Activated T-cell treated with anti-CD3 and anti-CD28 coated beads, Interleukin-2, amount 50 U/mL, for 72 hours (primary cell): ENCODE data around the gene ADARB2. TPM values are rescaled to one million over a fixed set of nuclear protein-coding genes. Genes with fewer than 3 reads are reported as not detected.
"Not testable (repeated sequence)": the region's sequence is repeated elsewhere in the genome, so short reads cannot be mapped to it uniquely, and the experiment has no call there.

Experiments used
- ATAC-seq, 2 donors: fragments of 150-1000 bp; cut with Tn5 transposase; replicated peaks in 1 of 2; 2 replicates each; pipeline ENCODE4 v1.10.0; 2021; ENCODE audit warnings: moderate library complexity in 2 of 2, mild to moderate bottlenecking in 1 of 2
- DNase-seq, 2 donors: peaks; one replicate each; pipeline ENCODE4 v3.0.0; 2021 to 2022; ENCODE audit warnings: mixed read lengths in 1 of 2
- H3K27ac Mint-ChIP-seq: one replicate; pipeline ENCODE4 v1.8.0; 2022; ENCODE audit warnings: mild to moderate bottlenecking, moderate library complexity, mixed read lengths
- H3K27me3 Mint-ChIP-seq: one replicate; pipeline ENCODE4 v1.8.0; 2022; ENCODE audit warnings: low read depth, mixed read lengths
- H3K36me3 Mint-ChIP-seq, 2 donors: one replicate each; pipeline ENCODE4 v1.8.0; 2022; ENCODE audit warnings: mixed read lengths in 2 of 2, mild to moderate bottlenecking in 1 of 2; ENCODE audit not compliant: insufficient read depth in 2 of 2
- H3K4me1 Mint-ChIP-seq: one replicate; pipeline ENCODE4 v1.8.0; 2022; ENCODE audit warnings: low read depth, mixed read lengths
- H3K4me3 Mint-ChIP-seq, 2 donors: one replicate each; pipeline ENCODE4 v1.8.0; 2022; ENCODE audit warnings: mild to moderate bottlenecking in 2 of 2, mixed read lengths in 2 of 2, moderate library complexity in 2 of 2
- H3K9me3 Mint-ChIP-seq, 2 donors: one replicate each; pipeline ENCODE4 v1.8.0; 2022; ENCODE audit warnings: mixed read lengths in 2 of 2
- total RNA-seq, 2 donors: library from RNA; stranded (reverse); gene quantifications; one replicate each; pipeline ENCODE4 v1.2.3, GENCODE V29; 2022

The ADARB2 gene
- total RNA-seq, 2 donors from 2014 or later = 0.60 to 2.0 TPM

DNA sequence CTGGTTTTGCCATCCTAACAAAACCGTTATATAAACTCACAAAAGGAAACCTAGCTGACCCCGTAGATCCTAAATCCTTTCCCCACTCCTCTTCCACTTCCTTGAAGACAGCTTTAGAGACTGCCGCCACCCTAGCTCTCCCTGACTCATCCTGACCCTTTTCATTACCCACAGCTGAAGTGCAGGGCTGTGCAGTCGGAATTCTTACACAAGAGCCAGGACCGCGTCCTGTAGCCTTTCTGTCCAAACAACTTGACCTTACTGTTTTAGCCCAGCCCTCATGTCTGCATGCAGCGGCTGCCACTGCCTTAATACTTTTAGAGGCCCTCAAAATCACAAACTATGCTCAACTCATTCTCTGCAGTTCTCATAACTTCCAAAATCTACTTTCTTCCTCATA is 385.0 kb downstream of the ADARB2 start:
- H3K27me3 Mint-ChIP-seq = peaks cover 24% of the 10 kb centered on the region
- not testable (repeated sequence) for H3K36me3 Mint-ChIP-seq

DNA sequence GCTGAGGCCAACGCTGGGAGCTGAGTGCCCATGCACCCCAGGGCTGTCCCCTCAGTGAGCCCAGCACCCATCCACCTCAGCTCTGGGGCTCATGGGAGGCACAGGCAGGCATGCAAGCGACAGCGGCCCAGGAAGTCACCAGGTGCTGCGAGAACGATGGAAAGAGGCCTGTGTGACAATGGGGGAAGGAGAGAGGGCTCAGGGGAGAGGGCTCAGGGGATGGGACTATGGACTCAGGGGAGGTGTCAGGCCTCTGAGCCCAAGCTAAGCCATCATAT is 388.6 kb downstream of the ADARB2 start:
- no peak overlapping the region for H3K4me3 Mint-ChIP-seq
- H3K9me3 Mint-ChIP-seq = no peaks in the 10 kb centered on the region
- no peak for DNase-seq
- no peak overlapping the region for H3K27ac Mint-ChIP-seq
- no peaks in the 10 kb centered on the region for H3K36me3 Mint-ChIP-seq
- no peaks in the 10 kb centered on the region for H3K4me1 Mint-ChIP-seq
- ATAC-seq = no peak
- H3K27me3 Mint-ChIP-seq = peaks cover 24% of the 10 kb centered on the region

More for the DNA sequence above, 385.0 kb downstream of the ADARB2 start:
- ATAC-seq, H3K4me1 Mint-ChIP-seq, H3K27ac Mint-ChIP-seq, H3K4me3 Mint-ChIP-seq, H3K9me3 Mint-ChIP-seq, DNase-seq: not testable (repeated sequence)

DNA sequence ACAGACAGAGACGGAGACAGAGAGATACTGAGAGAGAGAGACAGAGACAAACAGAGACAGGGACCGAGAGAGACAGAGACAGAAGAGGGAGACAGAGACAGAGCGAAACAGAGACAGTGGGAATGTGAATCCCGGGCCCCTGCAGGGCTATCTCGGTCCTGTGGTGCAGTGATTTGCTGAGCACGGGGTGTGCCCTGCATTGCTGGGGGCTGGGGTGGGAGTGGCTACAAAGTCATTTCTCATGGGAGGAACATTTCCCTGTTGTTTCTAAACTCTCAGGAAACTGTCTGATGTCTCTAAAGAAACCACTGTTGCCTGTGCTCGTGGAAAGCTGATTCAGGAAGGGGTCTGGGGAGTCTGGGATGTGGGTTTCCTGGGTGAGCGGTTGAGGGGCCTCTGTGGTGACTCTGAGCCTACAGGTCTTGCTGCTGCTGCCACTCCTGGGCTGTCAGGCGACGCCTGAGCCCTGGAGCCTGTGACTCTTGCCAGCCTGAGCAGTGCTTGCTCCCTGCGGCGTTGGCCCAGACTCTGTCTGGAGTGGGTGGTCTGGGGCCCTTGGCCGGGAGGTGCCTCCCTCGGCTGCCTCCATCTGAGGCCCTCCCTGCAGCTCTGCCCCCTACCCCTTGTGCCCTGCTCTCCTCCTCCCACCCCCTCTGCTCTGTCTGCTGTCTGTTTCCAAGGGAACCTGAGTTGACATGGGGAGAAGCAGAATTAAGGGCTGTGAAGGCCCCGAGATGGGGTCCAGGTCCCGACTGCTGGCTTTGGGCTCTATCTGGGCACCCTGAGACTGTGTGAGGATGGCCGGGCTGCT is 389.2 kb downstream of the ADARB2 start:
- Mint-ChIP-seq H3K36me3 (no peaks in the 10 kb centered on the region), H3K4me3 (no peak overlapping the region), H3K9me3 (no peaks in the 10 kb centered on the region), H3K27ac (no peak overlapping the region), H3K4me1 (no peaks in the 10 kb centered on the region), H3K27me3 (peaks cover 26% of the 10 kb centered on the region)
- no peak for ATAC-seq
- no peak for DNase-seq

DNA sequence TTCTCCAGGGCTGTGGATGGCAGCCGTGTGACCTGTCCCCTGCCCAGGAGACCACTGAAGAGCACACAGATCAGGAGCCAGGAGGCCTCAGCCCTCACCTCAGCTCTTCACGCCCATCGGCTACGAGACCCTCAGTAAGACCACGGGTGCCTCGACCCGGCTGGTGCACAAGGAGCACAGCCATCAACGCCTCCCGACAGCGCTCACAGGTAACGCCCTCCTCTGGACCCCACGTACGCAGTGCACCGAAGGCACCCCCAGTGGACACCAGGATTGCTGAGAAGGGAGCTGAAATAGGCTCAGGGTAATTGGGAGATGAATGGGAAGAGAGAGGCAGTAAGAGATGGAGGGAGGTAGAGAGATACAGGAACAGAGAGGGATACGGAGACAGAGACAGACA is 389.8 kb downstream of the ADARB2 start:
- Mint-ChIP-seq H3K4me1 (no peaks in the 10 kb centered on the region), H3K9me3 (no peaks in the 10 kb centered on the region), H3K27ac (no peak overlapping the region), H3K36me3 (no peaks in the 10 kb centered on the region), H3K27me3 (peaks cover 32% of the 10 kb centered on the region), H3K4me3 (no peak overlapping the region)
- no peak for ATAC-seq
- DNase-seq = no peak

DNA sequence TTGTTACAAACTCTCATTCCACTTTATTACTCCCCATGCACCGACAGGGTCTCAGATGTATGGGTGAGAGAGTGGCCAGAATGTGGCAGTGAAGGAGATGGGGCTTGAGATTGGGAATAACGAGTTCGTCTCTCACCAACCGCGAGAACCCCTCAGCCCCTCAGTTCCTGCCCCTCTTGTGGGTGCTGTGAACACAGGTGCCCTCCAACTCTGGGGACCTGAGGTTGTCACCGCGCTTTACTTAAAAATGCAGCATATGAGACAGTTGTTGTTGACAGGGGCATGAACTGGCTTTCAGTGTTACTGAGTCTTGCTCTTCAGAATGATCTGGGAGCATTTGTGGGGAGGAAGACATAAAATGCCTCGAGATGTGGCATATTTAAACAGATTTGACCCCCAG is 391.1 kb downstream of the ADARB2 start:
- H3K27ac Mint-ChIP-seq = no peak overlapping the region
- H3K36me3 Mint-ChIP-seq = no peaks in the 10 kb centered on the region
- peaks cover 33% of the 10 kb centered on the region for H3K27me3 Mint-ChIP-seq
- DNase-seq = no peak
- H3K9me3 Mint-ChIP-seq = no peaks in the 10 kb centered on the region
- H3K4me3 Mint-ChIP-seq = no peak overlapping the region
- no peaks in the 10 kb centered on the region for H3K4me1 Mint-ChIP-seq
- ATAC-seq = no peak

DNA sequence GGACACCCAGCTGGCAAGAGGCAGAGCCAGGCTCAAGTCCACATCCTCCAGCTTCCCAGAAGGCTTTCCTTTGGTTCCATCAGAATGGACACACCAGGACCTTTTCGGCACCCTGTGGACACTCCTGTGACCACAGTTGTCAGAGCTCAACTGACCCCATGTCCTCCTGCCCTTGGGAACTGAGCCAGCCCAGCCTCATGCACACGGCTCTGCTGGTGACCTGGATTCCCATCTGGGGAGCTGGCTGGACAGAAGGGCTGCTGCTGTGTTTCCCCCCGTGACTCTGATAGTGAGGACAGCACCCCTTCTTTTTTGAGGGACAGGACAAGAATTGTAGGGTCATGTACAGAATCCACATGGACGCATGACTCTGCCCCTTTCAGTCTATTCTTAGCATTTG is 392.0 kb downstream of the ADARB2 start:
- Mint-ChIP-seq H3K27ac (no peak overlapping the region), H3K9me3 (no peaks in the 10 kb centered on the region), H3K4me3 (no peak overlapping the region), H3K4me1 (no peaks in the 10 kb centered on the region), H3K36me3 (no peaks in the 10 kb centered on the region), H3K27me3 (peaks cover 31% of the 10 kb centered on the region)
- ATAC-seq (no peak), DNase-seq (no peak)

DNA sequence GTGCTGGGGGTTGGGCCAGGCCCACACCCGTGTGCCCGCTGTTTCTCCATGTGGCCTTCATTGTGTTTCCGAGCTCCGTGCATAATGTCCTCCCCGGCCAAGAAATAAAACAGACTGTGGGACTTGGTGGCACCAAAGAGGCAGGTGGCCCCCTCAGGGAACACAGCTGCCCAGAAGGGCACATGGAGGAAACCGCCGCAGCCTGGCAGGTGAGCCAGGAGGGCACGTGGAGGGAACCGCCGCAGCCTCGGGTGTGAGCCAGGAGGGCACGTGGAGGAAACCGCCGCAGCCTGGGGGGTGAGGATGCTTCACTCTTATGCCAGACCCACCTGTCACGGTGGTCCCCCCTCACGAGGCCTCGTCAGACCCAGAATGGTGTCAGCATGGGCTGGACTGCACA is 392.5 kb downstream of the ADARB2 start:
- Mint-ChIP-seq H3K4me3 (no peak overlapping the region), H3K9me3 (no peaks in the 10 kb centered on the region), H3K27ac (no peak overlapping the region), H3K36me3 (no peaks in the 10 kb centered on the region), H3K4me1 (no peaks in the 10 kb centered on the region), H3K27me3 (peaks cover 26% of the 10 kb centered on the region)
- DNase-seq (no peak), ATAC-seq (no peak)

DNA sequence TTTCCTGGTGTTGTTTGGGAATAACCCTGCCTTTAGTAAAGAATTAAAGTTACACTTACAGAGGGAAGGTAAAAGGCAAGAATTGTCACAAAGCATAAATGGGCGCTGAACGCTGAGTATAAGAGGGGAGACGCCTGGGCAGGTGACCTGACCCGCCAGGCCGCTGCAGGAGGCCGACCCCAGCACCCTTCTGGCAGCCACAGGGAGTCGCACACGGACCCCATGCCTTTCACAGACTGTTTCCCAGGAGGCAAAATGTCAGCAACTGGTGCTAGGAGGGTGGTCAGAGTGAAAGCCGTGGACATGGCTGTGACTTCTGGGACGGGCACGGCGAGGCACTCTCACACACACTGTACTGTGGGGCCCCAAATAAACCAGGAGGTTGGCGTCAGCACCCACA is 392.9 kb downstream of the ADARB2 start:
- no peaks in the 10 kb centered on the region for H3K36me3 Mint-ChIP-seq
- no peak for ATAC-seq
- H3K27me3 Mint-ChIP-seq = peaks cover 21% of the 10 kb centered on the region
- no peak overlapping the region for H3K4me3 Mint-ChIP-seq
- no peaks in the 10 kb centered on the region for H3K9me3 Mint-ChIP-seq
- no peak overlapping the region for H3K27ac Mint-ChIP-seq
- no peaks in the 10 kb centered on the region for H3K4me1 Mint-ChIP-seq
- no peak for DNase-seq

DNA sequence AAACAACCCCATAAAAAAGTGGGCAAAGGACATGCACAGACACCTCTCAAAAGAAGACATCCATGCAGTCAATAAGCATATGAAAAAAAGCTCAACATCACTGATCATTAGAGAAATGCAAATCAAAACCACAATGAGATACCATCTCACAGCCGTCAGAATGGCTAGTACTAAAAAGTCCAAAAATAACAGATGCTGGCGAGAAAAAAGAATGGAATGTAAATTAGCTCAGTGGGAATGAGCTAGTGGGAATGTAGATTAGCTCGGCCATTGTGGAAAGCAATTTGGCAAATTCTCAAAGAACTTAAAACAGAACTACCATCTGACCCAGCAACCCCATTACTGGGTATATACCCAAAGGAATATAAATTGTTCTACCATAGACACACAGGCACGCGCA is 394.1 kb downstream of the ADARB2 start:
- H3K9me3 Mint-ChIP-seq = no peaks in the 10 kb centered on the region
- H3K4me3 Mint-ChIP-seq = no peak overlapping the region
- H3K27me3 Mint-ChIP-seq = peaks cover 21% of the 10 kb centered on the region
- no peaks in the 10 kb centered on the region for H3K4me1 Mint-ChIP-seq
- DNase-seq (no peak), ATAC-seq (no peak)
- no peaks in the 10 kb centered on the region for H3K36me3 Mint-ChIP-seq
- H3K27ac Mint-ChIP-seq = no peak overlapping the region

DNA sequence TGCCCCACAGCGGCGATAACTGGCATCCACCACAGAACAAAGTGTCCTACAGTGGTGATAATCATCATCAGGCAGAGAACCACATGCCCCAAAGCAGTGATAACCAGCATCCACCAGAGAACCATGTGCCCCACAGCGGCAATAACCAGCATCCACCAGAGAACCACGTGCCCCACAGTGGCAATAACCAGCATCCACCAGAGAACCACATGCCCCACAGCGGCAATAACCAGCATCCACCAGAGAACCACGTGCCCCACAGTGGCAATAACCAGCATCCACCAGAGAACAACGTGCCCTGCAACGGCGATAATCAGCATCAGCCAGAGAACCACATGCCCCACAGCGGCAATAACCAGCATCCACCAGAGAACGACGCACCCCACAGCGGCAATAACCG is 396.3 kb downstream of the ADARB2 start:
- DNase-seq, ATAC-seq, H3K9me3 Mint-ChIP-seq, H3K27ac Mint-ChIP-seq, H3K4me1 Mint-ChIP-seq, H3K36me3 Mint-ChIP-seq, H3K4me3 Mint-ChIP-seq: not testable (repeated sequence)
- peaks cover 14% of the 10 kb centered on the region for H3K27me3 Mint-ChIP-seq

DNA sequence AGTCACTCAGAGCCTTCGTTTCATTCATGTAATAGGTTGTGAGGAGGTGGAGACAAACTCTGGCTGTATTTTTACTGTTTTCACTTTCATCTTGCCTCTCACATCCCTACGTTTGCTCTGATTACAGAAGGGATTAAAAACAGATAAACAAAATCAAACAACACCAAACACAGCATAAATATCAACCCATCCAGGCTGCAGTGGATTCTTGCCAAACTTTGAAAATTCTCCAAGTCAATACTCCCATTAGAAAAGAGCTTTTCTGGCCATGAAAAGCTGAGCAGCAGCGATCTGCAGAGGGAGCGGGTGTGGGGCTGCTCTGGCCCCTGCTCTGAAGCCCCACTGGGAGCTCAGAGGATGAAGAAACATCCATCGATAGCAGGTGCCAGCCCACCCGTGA is 397.9 kb downstream of the ADARB2 start:
- Mint-ChIP-seq H3K36me3 (no peaks in the 10 kb centered on the region), H3K27ac (no peak overlapping the region), H3K4me1 (no peaks in the 10 kb centered on the region), H3K27me3 (peaks cover 23% of the 10 kb centered on the region), H3K4me3 (no peak overlapping the region), H3K9me3 (no peaks in the 10 kb centered on the region)
- DNase-seq (no peak), ATAC-seq (no peak)

DNA sequence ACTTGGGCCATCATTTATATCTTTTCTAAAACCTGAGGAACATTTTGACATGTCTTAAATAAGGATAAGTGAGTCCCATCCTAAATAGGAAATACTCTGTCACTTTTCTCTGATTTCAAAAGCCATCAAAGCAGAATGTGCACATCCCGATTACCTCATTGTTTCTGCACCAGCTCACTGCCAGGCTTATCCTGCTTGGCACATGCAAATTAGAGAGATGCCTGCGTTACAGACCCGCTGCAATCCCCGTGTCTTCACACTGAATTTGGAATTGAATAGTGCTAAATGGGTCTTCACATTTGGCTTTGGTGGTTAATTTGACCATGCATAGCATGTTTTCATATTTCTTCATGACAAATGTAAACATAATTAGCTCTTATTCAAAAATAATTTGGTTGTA is 401.7 kb downstream of the ADARB2 start:
- Mint-ChIP-seq H3K9me3 (no peaks in the 10 kb centered on the region), H3K4me3 (no peak overlapping the region), H3K27me3 (peaks cover 17% of the 10 kb centered on the region), H3K36me3 (no peaks in the 10 kb centered on the region), H3K4me1 (no peaks in the 10 kb centered on the region), H3K27ac (no peak overlapping the region)
- no peak for DNase-seq
- no peak for ATAC-seq

DNA sequence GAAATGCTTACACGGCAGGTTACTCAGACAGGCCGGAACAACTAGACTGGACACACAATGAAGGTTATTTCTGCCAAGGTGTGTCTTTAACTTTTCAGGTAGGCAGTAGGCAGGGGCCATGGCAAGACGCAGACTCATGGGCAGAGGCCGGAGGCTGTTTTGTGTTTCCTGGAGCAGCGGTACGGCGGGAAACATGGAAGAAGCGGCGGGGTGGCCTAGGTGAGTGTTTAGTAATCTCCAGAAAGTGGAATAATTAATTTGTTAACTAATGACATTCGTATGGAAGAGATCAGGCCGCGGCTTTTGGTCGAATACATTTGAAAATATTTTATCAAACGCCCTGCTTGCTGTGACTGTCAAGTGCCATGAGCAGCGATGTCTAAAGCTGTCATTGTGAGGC is 403.3 kb downstream of the ADARB2 start:
- H3K4me1 Mint-ChIP-seq = no peaks in the 10 kb centered on the region
- ATAC-seq (no peak), DNase-seq (no peak)
- no peaks in the 10 kb centered on the region for H3K9me3 Mint-ChIP-seq
- peaks cover 27% of the 10 kb centered on the region for H3K27me3 Mint-ChIP-seq
- no peak overlapping the region for H3K27ac Mint-ChIP-seq
- no peaks in the 10 kb centered on the region for H3K36me3 Mint-ChIP-seq
- no peak overlapping the region for H3K4me3 Mint-ChIP-seq

DNA sequence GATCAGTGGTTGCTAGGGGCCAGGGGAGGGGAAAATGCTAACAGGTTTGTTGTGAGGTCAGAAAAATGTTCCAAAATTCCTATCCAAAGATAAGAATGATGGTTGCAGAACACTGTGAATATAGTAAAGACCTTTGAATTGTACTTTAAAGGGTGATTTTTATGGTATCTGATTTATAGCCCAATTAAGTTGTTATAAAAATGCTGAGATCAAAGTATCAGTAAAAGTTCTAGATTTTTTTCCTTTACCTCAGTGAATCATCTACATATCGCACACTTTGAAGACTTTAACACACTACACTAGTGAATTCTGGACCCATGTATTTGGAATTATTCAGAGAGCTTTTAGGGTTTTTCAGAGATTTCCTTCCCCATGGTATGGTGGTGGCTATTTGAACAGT is 405.8 kb downstream of the ADARB2 start:
- Mint-ChIP-seq H3K9me3 (peaks cover 0 to 3% of the 10 kb centered on the region in 2 donors), H3K27ac (no peak overlapping the region), H3K4me1 (no peaks in the 10 kb centered on the region), H3K36me3 (peaks cover 0 to 3% of the 10 kb centered on the region in 2 donors), H3K4me3 (no peak overlapping the region), H3K27me3 (peaks cover 27% of the 10 kb centered on the region)
- no peak for DNase-seq
- no peak for ATAC-seq
